IPS-NIHi7 (cell line): Measurements from ENCODE around the gene PRKCE.

Experiments
- DNase-seq: peaks from one replicate; pipeline ENCODE4 v3.0.0; 2012; ENCODE audit warnings: mixed read lengths; ENCODE audit errors: extremely low spot score

PRKCE gene

GRCh38 chr2:45986509-45986908, 335.0 kb downstream of the PRKCE start:
- no peak for DNase-seq

GRCh38 chr2:45987856-45988255, 336.4 kb downstream of the PRKCE start:
- DNase-seq: no peak

- no peak for DNase-seq
Observed at GRCh38 chr2:45988879-45989278, 337.4 kb downstream of the PRKCE start.

GRCh38 chr2:45990131-45990530, 338.7 kb downstream of the PRKCE start:
- DNase-seq: no peak

- no peak for DNase-seq
Observed at GRCh38 chr2:45992021-45992740, 340.7 kb downstream of the PRKCE start.

- no peak for DNase-seq
Observed at GRCh38 chr2:45992741-45993475, 341.4 kb downstream of the PRKCE start.

GRCh38 chr2:45993476-45993991, 342.1 kb downstream of the PRKCE start:
- DNase-seq: peak; percentile 77

GRCh38 chr2:45994060-45994459, 342.6 kb downstream of the PRKCE start:
- no peak for DNase-seq

GRCh38 chr2:46000660-46001059, 349.2 kb downstream of the PRKCE start:
- DNase-seq: no peak

GRCh38 chr2:46001290-46001689, 349.8 kb downstream of the PRKCE start:
- DNase-seq: no peak

- DNase-seq: no peak
Observed at GRCh38 chr2:46001741-46002506, 350.4 kb downstream of the PRKCE start.

- DNase-seq: no peak
Observed at GRCh38 chr2:46002507-46002883, 351.0 kb downstream of the PRKCE start.

GRCh38 chr2:46002947-46003346, 351.5 kb downstream of the PRKCE start:
- DNase-seq: no peak

- DNase-seq: no peak
Observed at GRCh38 chr2:46003903-46004473, 352.5 kb downstream of the PRKCE start.

- no peak for DNase-seq
Observed at GRCh38 chr2:46006473-46007025, 355.1 kb downstream of the PRKCE start.

GRCh38 chr2:46007412-46007811, 355.9 kb downstream of the PRKCE start:
- DNase-seq: no peak

GRCh38 chr2:46008091-46008870, 356.8 kb downstream of the PRKCE start:
- DNase-seq: no peak

- no peak for DNase-seq
Observed at GRCh38 chr2:46009315-46009714, 357.8 kb downstream of the PRKCE start.

GRCh38 chr2:46009772-46010171, 358.3 kb downstream of the PRKCE start:
- no peak for DNase-seq

GRCh38 chr2:46010223-46010924, 358.9 kb downstream of the PRKCE start:
- DNase-seq: no peak
